NCI-H2196 treated with DMSO at 0.1 percent for 48 hours (cell line): ENCODE data around the gene TEAD1.

Experiments
- DNase-seq: peaks from one replicate; lab custom pipeline; 2025; ENCODE audit not compliant: unreplicated experiment; lab: John Stamatoyannopoulos, UW

The TEAD1 gene

DNA sequence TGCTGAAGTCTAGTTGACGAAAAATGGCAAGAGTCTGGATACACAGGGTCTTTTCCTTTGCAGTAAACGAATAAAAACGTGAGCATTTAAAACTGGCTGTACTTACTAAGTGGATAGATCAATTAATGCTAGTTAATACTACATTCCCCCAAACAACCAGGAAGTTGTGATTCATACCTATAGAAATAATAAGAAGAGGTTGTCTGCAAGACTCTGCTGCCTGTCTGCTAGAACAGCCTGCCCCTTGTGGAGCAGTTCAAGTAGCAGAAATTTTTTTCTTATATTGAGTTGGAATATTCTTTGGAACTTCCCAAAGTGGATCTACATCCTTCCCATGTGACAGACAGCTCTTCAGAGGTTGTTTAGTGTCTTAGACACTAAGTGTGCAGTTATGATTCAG is 86.8 kb downstream of the TEAD1 start:
- DNase-seq, result no peak

DNA sequence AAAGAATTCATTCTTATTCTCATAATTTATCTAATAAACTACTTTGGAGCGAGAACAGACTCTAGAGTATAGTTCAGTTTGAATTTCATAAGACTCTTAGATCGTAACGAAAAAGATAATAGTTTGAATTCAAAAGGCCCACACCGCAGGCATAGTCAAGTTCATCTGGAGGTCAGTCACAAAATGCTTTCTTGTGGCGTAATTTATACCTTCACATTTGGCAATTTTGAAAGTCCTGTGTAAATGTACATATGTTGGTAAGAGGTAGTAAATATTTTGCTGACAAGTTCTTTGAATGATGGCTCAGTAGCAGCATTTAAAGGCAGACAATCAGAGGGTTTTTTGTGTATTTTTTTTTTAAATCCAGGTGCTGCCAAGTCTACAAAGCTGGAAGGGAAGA is 88.1 kb downstream of the TEAD1 start:
- DNase-seq, result no peak

DNA sequence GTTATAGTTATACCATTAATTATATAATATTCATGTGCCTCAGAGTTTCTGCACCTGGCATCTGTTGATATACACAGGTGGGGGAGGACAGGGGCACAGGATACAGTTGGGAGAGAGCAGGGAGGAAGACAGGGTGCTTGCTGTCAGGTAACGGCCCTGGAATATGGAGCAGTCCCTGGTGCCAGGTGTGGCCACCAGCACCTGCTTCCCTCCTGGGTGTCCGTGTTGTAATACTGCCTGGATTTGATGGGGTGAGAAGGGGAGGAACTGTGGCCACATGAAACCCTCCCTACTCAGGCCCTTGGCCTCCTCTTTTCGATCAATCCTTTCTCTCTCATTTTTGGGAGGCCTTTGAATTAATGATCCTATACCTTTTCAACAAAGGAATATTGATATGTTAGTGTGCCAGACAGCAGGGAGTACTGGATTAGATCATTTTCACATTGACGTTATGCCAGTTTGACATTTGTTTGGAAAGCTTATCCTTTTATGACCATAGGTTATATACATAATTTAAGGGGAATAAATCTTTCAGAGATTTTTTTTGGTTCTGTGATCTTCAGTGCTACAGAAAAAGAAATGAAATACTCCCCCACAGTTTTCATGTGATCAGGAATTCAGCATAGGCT is 88.6 kb downstream of the TEAD1 start:
- DNase-seq, result peak; percentile 89

DNA sequence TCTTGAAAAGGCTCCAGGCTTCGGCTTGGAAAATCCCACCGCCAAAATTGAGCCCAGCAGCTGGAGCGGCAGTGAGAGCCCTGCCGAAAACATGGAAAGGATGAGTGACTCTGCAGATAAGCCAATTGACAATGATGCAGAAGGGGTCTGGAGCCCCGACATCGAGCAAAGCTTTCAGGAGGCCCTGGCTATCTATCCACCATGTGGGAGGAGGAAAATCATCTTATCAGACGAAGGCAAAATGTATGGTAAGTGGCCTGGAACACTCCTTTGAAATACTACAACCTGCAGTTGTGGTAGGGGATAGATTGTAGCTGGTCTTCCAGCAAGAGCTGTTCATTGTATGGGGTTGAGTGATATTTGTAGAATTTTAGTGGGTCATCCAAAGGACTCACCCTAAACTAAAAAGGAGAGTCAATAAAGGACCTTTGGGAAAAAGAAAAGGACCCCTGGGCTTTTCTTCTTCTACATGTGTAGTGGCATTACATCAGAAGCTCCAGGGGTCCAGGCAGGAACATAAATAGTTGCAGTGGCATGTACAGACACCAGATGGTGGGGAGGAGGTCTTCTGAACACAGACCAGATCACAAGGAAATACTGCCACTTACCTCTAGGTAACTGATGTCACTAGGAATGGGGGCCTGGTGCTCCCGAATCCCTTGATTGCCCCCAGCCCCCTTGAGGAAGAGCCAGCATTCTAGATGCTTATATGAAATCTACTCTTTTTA is 90.1 kb downstream of the TEAD1 start:
- DNase-seq, result no peak

DNA sequence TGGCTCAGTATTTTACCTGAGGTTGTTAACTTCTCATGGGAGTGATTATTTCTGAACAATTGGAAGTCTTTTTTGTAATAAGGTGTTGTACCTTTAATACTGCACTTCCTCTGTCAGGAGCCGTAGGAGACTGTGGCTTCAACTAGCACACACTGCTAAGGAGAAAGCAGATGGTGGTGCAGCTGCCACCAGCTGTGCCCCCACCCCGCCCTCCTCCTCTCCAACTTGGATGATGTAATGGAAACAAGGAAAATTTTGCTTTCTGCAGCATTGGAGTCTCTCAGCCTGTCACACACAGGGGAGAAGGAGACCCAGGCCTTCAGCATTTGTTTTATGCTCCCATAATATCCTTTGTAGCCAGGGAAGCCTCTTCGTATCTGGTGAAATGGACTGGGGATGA is 91.2 kb downstream of the TEAD1 start:
- peak; percentile 81 for DNase-seq

DNA sequence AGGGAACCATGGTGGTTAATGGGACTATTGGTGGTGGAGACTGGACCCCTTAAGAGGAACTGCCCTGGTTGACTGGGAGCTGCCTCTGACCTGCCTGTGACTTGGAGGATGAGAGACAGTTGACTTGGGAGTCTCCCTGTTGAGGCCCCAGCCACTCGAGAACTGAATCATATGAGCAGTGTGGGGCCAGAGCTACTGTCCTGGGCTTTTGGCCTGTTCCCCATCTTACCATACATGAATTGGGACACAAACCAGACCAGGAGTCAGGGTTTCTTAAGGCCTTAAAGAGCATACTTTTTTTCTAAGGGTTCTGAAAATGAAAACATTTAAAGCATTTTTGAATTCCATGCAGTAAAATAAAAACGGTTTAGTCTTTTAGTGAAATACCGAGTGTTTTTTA is 92.8 kb downstream of the TEAD1 start:
- DNase-seq, result no peak

DNA sequence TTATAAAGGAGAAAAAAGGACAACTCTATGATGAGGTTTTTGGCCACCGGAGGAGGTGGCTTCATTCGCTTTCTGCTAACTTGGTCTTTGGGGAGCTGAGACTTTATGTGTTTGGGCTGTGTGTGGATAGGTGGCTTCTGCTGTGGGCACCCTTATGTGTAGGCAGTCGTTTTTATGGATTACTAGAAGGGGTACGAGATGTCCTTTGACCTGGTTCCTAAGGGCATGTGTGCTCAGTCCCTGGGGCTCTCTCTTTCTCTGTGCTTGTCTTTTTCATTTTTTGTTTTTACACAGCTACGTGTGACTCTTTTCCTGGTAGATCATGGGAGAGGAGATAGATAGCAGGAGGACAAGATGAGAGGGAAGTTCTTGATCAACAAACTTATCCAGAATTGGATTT is 93.4 kb downstream of the TEAD1 start:
- DNase-seq, result no peak

DNA sequence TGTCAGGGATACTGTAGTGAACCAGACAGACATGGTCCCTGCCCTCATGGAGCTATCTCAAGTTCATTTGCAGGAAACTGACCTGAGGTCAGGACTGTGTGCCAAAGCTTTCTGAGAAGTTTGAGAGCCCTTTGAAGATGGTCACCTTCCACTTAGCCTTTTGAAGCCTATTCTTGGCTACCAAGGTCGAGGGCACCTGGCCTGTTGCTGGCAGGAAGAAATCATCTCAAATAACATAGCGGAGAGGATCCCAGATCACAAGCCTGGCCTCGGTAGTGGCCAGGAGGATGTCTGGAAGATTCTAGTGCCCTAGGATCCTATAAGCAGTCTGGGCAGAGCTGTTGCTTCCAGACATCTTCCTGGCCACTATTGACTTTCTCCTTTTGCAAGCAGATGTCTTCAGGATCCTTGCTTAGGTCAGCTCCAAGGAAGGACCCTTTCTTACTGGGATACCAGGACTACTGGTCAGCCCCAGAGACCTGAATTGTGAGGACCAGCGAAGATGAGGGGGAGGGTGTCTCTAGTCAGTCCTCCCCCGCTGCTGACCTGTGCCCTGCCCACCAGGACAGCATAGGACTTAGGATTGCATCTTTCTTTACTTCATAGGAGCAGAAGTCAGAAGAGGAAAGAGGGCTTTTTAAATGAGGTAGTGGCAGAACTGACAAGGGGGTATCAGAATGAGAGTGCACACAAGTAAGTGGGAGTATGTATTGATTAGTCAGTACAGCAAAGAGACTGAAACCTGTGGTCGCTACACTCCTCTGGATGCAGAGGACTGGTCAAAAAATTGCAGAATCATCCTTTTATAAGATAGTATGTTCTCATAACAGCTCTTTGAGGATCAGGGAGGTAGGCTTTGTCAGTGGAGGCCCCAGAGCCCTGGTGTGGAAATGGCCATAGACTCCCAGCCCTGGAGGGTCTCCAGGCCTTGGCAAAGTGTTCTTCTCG is 94.8 kb downstream of the TEAD1 start:
- no peak for DNase-seq

DNA sequence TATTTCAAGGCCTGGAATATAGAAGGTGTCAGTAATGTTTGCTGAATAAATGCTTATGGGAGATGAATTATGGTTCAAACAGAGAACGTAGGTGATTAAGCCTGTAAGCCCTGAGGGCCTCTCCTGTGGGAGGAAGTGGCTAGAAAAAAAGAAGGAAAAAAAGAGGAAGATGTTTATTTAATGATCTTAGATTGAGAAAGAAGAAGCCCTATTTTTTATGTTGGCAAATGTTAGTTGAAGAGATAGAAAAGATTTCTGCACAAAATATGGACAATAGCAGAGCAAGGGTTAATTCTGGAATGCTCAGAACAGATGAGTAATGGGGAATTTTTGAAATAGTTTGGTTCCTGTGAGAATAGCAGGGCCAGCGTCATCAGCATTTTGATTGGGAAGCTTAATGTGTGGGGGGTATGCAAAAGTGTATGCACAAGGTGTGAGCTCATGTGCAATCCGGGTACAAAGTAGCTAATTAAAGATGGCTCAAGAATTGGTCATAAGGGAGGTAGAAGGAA is 95.7 kb downstream of the TEAD1 start:
- no peak for DNase-seq

DNA sequence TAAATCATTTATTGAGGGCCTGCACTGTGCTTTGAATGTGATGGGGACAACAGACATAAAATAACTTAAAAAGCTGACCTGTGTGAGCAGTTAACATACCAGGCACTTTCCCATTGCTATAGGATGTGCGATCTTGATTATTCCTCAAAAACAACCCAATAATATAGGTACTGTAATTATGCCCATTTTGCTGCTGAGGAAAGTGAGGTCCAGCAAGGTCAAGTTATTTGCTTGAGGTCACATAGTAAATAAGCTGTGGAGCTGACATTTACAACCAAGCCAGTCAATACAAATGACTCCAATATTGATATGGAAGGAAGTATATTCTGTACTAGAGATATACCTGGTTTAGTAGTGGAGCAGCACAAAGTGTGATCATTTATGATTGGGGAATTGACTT is 96.2 kb downstream of the TEAD1 start:
- no peak for DNase-seq

DNA sequence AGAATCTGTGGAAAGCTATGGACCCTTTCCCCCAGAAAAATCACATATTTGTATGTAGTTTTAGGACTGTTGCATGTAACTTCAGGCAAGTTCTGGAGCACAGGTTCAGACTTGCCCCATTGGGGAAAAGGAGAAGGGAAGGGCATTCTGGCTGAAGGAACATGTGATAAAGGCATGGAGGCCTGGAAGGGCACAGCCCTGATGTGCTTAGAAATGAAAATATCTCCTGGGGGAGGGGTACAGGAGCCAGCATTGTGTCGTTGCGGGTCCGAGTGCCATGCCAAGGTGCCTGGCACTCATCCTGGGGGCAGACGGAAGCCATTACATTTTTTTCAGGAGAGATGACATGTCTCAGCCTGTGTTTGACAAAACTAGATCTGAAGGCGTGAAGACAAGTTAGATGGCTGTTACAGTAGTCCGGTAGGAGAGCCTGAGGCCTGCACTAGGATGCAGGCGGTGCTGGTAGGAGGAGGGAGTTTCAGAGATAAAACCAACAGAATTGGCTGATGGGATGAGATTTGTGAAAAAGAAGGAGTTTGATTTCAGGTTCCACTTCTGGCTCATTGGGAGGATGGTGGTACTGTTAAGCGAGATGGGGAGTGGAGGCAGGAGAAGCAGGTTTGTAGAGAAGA is 96.9 kb downstream of the TEAD1 start:
- no peak for DNase-seq

DNA sequence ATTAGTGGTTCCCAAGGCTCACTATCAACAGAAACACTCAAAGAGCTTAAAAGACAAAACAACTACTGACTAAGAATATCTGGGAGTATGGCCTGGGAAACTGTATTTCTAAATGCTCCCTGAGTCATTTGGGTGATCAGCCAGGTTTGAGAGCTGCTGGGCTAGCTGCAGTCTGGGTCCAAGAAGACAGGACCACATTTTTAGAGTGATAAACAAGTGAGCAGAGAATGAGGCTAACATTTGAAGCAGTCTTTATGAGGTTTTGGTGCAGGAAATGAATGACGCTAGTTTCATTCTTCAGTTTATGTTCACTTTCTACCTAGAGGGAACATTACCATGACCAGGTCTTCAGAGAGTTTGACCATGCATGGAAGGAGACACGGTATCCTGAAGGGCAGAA is 97.7 kb downstream of the TEAD1 start:
- no peak for DNase-seq

DNA sequence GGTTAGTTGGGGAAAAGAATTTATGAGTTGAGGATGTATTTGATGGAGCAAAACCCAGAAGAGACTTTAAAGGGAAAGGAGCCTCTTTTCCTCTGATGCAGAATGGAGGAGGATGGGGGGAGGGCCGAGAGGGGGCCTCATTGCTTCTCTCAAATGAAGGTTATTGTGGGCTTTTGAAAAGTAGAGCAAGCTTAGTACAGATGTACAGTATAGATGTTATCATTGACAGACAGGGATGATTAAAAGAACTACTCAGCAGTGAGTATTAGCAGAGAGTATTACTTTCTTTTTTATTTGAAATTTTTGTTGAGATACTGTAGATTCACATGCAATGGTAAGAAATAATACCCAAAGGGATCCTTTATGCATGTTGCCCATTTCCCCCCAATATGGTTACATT is 98.1 kb downstream of the TEAD1 start:
- DNase-seq, result no peak

DNA sequence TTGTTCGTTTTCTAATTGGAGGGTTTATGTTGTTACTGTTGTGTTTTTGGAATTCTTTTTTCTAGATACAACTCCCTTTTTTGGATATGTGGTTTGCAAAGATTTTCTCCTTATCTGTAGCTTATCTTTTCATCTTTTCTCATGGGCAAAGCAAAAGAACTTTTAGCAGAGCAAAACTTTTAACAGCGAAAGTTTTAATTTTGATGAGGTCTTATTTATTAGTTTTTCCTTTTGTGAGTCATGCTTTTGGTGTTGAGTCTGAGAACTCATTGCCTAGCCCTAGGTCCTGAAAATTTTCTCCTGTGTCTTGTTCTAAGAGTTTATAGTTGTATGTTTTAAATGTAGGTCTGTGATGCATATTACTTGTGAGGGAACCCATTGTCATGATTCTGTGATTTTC is 99.4 kb downstream of the TEAD1 start:
- no peak for DNase-seq

DNA sequence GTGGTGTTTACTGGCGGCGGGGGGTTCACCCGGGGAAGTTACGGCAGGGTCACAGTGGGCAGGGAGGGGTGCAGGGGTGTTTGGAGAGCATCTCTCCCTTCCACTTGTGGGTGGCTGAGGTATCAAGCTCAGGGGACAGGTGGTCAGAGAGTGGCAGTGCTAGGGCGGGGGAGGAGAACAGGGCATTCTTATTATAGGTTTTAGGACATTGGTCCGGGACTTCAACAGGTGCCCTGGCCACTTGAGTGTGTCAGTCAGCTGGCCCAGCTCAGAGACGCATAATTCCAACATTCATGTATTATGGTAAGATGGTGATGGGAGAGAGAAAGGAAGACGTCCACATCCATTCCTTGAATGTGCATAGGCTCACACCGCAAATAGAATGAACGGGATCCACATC is 101.7 kb downstream of the TEAD1 start:
- no peak for DNase-seq

DNA sequence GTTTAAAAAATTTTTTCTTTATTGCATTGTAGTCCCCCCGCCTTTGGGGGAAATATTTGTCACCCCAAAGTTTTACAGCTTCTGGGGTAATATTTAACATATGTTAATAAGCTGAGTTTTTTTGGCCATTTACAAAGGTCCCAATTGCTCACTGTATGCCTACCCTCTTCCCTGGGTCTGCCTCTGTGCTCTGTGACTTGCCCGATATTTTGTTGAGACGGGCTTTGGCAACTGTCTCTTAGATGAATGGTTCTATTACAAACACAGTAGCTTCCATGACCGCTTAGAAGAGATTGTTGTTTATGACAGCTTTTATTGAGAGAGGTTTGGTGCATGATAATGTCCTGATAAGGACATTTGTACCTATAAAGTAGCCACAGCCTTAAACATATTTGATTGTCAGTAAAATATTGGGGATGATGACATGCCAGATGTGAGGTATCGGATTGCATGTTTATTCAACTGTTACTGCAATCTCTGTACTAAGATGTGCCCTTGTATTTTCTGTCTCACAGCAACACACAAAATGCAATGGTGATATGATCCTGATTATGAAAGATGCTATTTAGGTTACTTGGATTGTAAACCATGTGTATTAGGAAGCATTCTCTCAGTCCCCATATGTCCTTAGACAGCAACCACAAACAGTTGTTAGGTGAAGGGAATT is 103.1 kb downstream of the TEAD1 start:
- peak; percentile 23 for DNase-seq

DNA sequence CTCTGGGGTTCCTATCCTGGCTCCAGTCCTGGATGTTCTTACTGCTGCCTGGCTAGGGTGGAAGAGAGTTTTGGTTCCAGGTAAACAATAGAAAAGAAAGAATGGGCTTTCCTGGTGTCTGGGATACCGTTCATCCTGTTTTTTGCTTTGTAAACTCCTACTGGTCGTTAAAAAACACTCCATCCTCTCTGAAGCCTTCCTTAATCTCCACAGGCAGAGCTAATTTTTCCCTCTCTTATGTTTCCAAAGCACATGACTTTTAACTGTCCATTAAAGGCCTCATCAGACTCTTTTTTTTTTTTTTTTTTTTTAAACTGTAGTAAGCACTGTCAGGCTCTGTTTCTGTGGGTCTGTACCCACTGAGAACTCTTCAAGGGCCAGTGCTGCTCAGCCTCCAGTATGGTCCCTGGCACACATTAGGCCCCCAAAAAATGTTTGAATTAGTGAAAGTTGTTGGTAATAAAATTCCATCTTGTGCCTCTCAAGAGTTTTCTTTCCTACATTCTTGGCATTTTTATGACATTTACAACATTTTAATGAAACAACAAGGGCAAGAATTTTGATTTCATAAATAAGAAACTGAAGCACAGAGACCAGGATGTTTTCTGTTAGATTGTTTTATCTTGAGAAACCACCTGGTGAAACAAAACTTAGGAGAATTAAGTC is 104.2 kb downstream of the TEAD1 start:
- DNase-seq, result no peak

DNA sequence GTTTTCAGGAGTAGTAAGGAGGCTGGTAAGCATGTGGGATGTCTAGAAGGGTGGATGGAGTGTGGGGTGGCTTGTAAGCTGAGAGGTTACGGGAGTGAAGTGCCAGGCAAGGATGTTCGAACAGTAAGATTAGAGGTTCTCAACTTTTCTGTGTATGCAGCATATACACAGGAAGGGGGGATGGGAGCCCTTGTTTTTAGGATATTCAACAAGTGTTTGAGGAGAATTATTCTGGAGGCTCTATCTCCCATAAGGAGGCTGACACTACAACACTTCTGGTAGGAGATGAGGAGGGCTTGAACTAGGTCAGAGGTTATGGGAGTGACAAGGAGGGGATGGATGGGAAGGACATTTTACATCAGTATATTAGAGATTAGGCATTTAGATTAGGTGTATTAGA is 109.5 kb downstream of the TEAD1 start:
- no peak for DNase-seq

DNA sequence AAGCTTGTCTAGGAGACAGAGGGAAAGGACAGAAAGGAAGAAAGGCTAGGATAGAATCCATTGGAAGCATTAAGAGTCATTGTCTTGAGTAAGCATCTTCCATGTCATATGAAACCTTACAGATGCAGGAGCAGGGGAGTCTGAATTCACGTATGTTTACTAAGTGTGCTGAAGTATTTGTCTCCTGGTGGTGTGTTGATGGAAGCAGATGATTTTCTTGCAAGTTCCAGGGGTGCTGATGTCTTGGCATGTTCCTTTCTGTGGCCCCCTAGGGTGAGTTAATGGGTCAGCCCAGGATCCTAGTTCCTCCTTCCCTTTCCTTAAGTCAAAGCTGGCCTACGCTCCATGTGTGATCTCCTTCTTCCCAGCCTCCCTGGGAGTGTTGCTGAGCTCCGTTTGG is 110.2 kb downstream of the TEAD1 start:
- no peak for DNase-seq

DNA sequence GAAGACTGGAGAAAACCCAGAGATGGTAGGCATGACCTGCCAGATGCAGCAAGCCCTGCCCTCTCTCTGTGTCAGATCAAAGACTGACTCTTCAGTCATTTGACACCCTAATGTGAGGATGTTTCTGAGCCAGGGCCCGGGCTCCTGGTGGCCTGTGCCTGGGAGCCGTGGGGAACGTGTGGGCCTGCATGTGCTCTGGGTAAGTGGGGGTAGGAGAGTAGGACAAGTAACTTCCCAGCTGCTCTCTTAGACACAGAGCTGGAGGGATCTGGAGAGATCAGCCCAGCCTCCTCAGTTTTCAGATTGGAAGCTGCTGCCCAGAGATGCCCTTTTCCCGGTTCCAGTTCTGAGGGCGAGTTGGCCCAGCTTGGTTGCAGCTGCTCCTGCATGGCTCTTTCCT is 110.8 kb downstream of the TEAD1 start:
- peak; percentile 15 for DNase-seq
